SK-N-MC (cell line): ENCODE measurements around the gene PPIG.

Experiments
- DNase-seq: peaks from one replicate; pipeline ENCODE4 v3.0.0-alpha.2; 2011; ENCODE audit warnings: low read depth, low spot score
- H3K27ac ChIP-seq: fragments of 200-600 bp; sonication (generic); 2 replicates; pipeline ENCODE4 v1.5.1; 2016; ENCODE audit warnings: mixed run types
- H3K36me3 ChIP-seq: fragments of 200-600 bp; sonication (generic); 2 replicates; pipeline ENCODE4 v1.6.1; 2017; ENCODE audit warnings: antibody characterized with exemption, low read length, mixed read lengths; ENCODE audit not compliant: insufficient read depth
- H3K4me3 ChIP-seq: fragments of 200-600 bp; sonication (generic); 2 replicates; pipeline ENCODE4 v1.5.1; 2016
- H3K9ac ChIP-seq: fragments of 200-600 bp; sonication (generic); 2 replicates; pipeline ENCODE4 v1.8.0; 2017; ENCODE audit warnings: mixed run types, mixed read lengths; ENCODE audit not compliant: insufficient read length
- H3K9me3 ChIP-seq: fragments of 200-600 bp; sonication (generic); 2 replicates; pipeline ENCODE4 v1.6.1; 2017; ENCODE audit warnings: low read depth, mild to moderate bottlenecking, antibody characterized with exemption, low read length, moderate library complexity, mixed read lengths
- EZH2 ChIP-seq: fragments of 200-600 bp; sonication (generic); IDR thresholded peaks from one replicate; pipeline ENCODE4 v1.6.1; 2017; ENCODE audit warnings: antibody characterized with exemption
- FOXP2 ChIP-seq: optimal IDR thresholded peaks from 2 replicates; pipeline ENCODE3; 2011; ENCODE audit warnings: mild to moderate bottlenecking, moderate library complexity; ENCODE audit not compliant: insufficient read depth; ENCODE audit errors: extremely low read length, control extremely low read depth
- POLR2AphosphoS5 ChIP-seq: IDR thresholded peaks from 2 replicates; pipeline ENCODE4 v1.6.1; 2012; ENCODE audit warnings: mild to moderate bottlenecking, low read depth, low read length, borderline replicate concordance

PPIG gene

DNA sequence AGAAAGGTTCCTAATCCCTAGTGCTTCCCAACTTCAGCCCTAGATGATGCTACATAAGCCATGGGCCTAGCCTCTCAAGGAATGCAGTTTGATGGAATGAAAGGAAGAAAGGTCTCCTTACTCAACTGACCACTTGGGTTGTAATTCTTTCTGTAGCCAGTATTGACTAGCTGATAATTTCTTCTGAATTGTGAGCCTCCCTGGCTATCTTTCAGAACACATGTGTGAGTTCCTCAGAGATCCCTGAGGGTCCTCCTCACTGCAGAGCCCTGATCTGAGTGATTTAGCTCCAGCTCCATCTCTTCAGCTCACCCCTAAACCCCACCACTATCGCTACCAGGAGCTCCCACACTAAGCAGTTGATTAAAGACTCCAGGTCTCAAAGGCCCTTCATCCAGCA lies 78.6 kb downstream of the PPIG start:
- H3K9me3 ChIP-seq: no peaks in the 10 kb centered on the region
- TF ChIP-seq EZH2: no peak
- no peaks in the 10 kb centered on the region for H3K36me3 ChIP-seq
- no peak overlapping the region for H3K9ac ChIP-seq
- H3K27ac ChIP-seq: no peak overlapping the region
- DNase-seq: no peak
- H3K4me3 ChIP-seq: no peak overlapping the region

GRCh38 chr2:169663247-169663646 lies 79.1 kb downstream of the PPIG start:
- no peak for TF ChIP-seq FOXP2
- no peak for TF ChIP-seq EZH2
- no peak for TF ChIP-seq POLR2AphosphoS5
- no peak overlapping the region for H3K27ac ChIP-seq
- no peak overlapping the region for H3K4me3 ChIP-seq
- DNase-seq: no peak
- no peak overlapping the region for H3K9ac ChIP-seq
- no peaks in the 10 kb centered on the region for H3K36me3 ChIP-seq
- H3K9me3 ChIP-seq: no peaks in the 10 kb centered on the region

DNA sequence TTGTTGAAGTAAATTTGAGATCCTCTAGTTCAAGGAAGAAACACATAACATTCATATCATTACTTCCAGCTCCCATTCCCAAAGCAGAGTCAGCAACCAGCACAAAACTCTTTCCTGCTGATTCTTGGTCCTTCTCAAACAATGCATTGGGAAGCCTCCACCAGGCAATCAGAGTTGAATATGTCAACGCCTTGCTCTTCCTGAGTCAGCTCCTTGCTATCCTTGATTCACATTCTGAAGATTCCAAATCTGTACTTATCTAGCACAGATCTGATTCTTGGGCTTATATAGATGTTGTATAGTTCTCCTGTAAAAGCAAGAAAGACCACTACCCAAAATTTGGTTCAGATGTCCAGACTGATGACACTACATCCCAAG lies 80.4 kb downstream of the PPIG start:
- no peaks in the 10 kb centered on the region for H3K36me3 ChIP-seq
- no peak overlapping the region for H3K4me3 ChIP-seq
- no peak for DNase-seq
- TF ChIP-seq POLR2AphosphoS5 (no peak), EZH2 (no peak), FOXP2 (no peak)
- H3K9ac ChIP-seq: no peak overlapping the region
- no peaks in the 10 kb centered on the region for H3K9me3 ChIP-seq
- no peak overlapping the region for H3K27ac ChIP-seq

GRCh38 chr2:169664978-169665930 lies 81.1 kb downstream of the PPIG start:
- Histone ChIP-seq H3K27ac (no peak overlapping the region), H3K9ac (no peak overlapping the region), H3K4me3 (no peak overlapping the region), H3K36me3 (no peaks in the 10 kb centered on the region), H3K9me3 (no peaks in the 10 kb centered on the region)
- DNase-seq: no peak
- no peak for TF ChIP-seq POLR2AphosphoS5
- TF ChIP-seq FOXP2: no peak
- no peak for TF ChIP-seq EZH2

- TF ChIP-seq EZH2: no peak
- Histone ChIP-seq H3K9ac (no peak overlapping the region), H3K36me3 (no peaks in the 10 kb centered on the region), H3K9me3 (no peaks in the 10 kb centered on the region), H3K4me3 (no peak overlapping the region), H3K27ac (no peak overlapping the region)
- DNase-seq: no peak
These were observed 83.4 kb downstream of the PPIG start for GRCh38 chr2:169667583-169667982.

DNA sequence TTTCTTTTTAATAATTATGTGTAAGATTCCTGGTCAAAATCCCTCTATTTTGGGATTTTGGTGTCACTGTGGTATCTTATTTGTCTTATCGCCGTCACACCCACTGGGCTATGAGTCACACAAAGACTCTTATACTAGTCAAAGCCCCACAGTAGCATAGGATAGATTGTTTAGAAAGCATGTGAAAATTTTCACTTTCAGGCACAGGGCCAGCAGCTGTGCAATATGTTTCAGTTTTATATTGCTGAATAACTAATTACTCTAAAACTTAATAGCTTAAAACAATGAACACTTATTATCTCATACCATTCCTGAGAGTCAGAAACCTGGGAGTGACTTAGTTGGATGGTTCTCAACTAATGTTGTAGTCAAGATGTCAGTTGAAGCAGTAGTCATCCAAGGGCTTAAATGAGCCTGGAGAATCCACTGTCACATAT lies 86.1 kb downstream of the PPIG start:
- no peak overlapping the region for H3K9ac ChIP-seq
- DNase-seq: no peak
- no peaks in the 10 kb centered on the region for H3K9me3 ChIP-seq
- H3K4me3 ChIP-seq: no peak overlapping the region
- TF ChIP-seq EZH2: no peak
- TF ChIP-seq FOXP2: no peak
- no peak for TF ChIP-seq POLR2AphosphoS5
- H3K27ac ChIP-seq: no peak overlapping the region
- no peaks in the 10 kb centered on the region for H3K36me3 ChIP-seq

DNA sequence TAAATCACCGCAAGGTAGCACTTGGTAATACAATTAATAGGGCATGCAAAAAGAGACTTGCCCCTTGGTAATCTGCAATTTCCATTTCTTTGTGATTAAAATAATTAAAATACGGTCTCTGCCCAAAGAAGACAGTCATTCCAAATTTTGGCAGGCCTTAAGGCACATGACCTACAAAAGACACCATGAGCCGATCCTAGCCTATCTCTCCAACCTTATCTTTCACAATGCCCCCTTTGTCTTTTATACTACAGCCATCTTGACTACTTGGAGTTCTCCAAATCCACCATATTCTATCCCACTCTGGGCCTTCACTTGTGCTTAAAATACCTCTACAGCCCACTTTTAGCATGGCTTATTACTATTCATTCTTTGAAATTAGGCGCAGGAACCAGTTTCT lies 86.8 kb downstream of the PPIG start:
- Histone ChIP-seq H3K9ac (no peak overlapping the region), H3K36me3 (no peaks in the 10 kb centered on the region)

DNA sequence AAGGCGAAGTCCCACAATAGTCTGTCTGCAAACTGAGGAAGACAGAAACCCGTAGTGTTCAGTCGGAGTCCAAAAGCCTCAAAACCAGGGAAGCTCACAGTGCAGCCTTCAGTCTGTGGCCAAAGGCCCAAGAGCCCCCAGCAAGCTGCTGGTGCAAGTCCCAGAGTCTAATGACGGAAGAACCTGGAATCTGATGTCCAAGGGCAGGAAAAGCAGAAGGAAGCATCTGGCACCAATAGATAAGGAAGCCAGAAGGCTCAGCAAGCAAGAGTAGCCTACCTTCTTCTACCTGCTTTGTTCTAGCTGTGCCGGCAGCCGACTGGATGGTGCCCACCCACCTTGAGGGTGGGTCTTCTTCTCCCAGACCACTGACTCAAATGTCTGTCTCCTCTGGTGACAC lies 88.3 kb downstream of the PPIG start:
- no peaks in the 10 kb centered on the region for H3K36me3 ChIP-seq
- no peak overlapping the region for H3K27ac ChIP-seq
- H3K9me3 ChIP-seq: no peaks in the 10 kb centered on the region
- DNase-seq: no peak
- no peak overlapping the region for H3K9ac ChIP-seq
- H3K4me3 ChIP-seq: no peak overlapping the region
- TF ChIP-seq EZH2 (no peak), FOXP2 (no peak), POLR2AphosphoS5 (no peak)

More for the DNA sequence above, 86.8 kb downstream of the PPIG start:
- DNase-seq: no peak
- Histone ChIP-seq H3K9me3 (no peaks in the 10 kb centered on the region), H3K4me3 (no peak overlapping the region), H3K27ac (no peak overlapping the region)
- TF ChIP-seq FOXP2 (no peak), EZH2 (no peak), POLR2AphosphoS5 (no peak)

DNA sequence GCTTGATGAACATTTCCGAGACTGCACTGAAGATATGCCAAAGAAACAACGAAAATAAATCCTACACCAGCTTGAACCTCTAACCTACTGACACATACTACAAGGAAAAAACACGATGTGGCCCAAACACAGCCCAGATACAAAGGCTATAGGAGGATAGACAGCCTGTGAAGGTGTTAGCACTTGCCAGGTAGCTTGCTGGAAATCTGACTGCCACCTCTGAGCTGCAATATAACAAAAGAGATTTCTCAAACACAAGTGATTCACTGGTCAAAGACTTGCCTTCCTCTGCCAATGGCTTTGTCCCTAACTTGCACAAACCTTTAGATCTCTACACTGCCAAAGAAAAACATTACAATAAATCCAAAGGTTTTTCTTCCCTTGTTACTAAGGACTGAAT lies 89.0 kb downstream of the PPIG start:
- H3K9ac ChIP-seq: no peak overlapping the region
- no peak for DNase-seq
- H3K27ac ChIP-seq: no peak overlapping the region
- no peaks in the 10 kb centered on the region for H3K36me3 ChIP-seq
- H3K9me3 ChIP-seq: no peaks in the 10 kb centered on the region
- TF ChIP-seq EZH2: no peak
- TF ChIP-seq POLR2AphosphoS5: no peak
- TF ChIP-seq FOXP2: no peak
- no peak overlapping the region for H3K4me3 ChIP-seq
